Testis (tissue), 3 donors: Measurements from ENCODE around the gene CARMIL3. TPM values are rescaled to one million over a fixed set of nuclear protein-coding genes. Genes with fewer than 3 reads are reported as not detected.

Experiments
- DNase-seq: peaks from one replicate; pipeline ENCODE4 v3.0.0-alpha.2; 2019
- H3K27ac ChIP-seq, 2 donors: fragments of 200-600 bp; sonication (generic); one replicate each; pipeline ENCODE4 v1.5.1; 2019
- H3K27me3 ChIP-seq: fragments of 200-600 bp; sonication (generic); one replicate; pipeline ENCODE4 v1.5.1; 2019
- H3K36me3 ChIP-seq: fragments of 200-600 bp; sonication (generic); one replicate; pipeline ENCODE4 v1.5.1; 2017; ENCODE audit warnings: low read depth; ENCODE audit errors: missing control alignments
- H3K4me1 ChIP-seq: fragments of 200-600 bp; sonication (generic); one replicate; pipeline ENCODE4 v1.5.1; 2019
- H3K4me3 ChIP-seq, 2 donors: fragments of 200-600 bp; sonication (generic); one replicate each; pipeline ENCODE4 v1.5.1; 2017 to 2019
- H3K9me3 ChIP-seq: fragments of 200-600 bp; sonication (generic); one replicate; pipeline ENCODE4 v1.5.1; 2017
- CTCF ChIP-seq, 3 experiments: fragments of 450-650 bp in 2 of 3; fragments of 200-600 bp in 1 of 3; sonication (generic) in 1 of 3; IDR thresholded peaks; one replicate each; pipeline ENCODE4 v1.5.1; 2016 to 2019; ENCODE audit warnings: antibody characterized with exemption in 3 of 3, mild to moderate bottlenecking in 2 of 3, moderate library complexity in 1 of 3
- POLR2A ChIP-seq: fragments of 450-650 bp; IDR thresholded peaks from one replicate; pipeline ENCODE4 v1.6.1; 2017; ENCODE audit warnings: antibody characterized with exemption, mild to moderate bottlenecking, moderate library complexity
- WGBS, 2 donors: methylation state at CpG; one replicate each; pipeline ENCODE4 v1.1.5; 2018; 5-methylcytosine and 5-hydroxymethylcytosine counted together
- intact Hi-C: fragments of 100-400 bp; cut with DNase I; formaldehyde crosslinking; loops from one replicate; pipeline ENCODE4 v1.15.1; 2023; ENCODE audit warnings: low total_unique reads
- polyA plus RNA-seq: library from polyadenylated mRNA; stranded (reverse); fragments of 350-450 nt; fragmentation: Illumina TruSeq; extraction: RNeasy Lipid Tissue Mini Kit (QIAGEN cat#74804); gene quantifications from one replicate; pipeline ENCODE4 v1.2.3, GENCODE V29; 2014; ENCODE audit warnings: low read depth, low replicate concordance; ENCODE audit not compliant: insufficient read depth
- total RNA-seq, 2 donors: library from RNA; depleted of rRNA; stranded (reverse); fragments of >200 nt; gene quantifications; one replicate each; pipeline ENCODE4 v1.2.3, GENCODE V29; 2016

Gene CARMIL3
- total and polyA plus RNA-seq, 3 donors from 2014 or later, result 6.8 to 8.6 (median 7.7) TPM

GRCh38 chr14:24075485-24076301 is 23.9 kb downstream of the CARMIL3 start:
- no peak for DNase-seq
- intact Hi-C loops, result no loop called here
- TF ChIP-seq POLR2A (no peak), CTCF (IDR thresholded peaks at IDR 0.05) (no peak)
- Histone ChIP-seq H3K4me1 (peaks cover 2% of the 10 kb centered on the region), H3K9me3 (no peaks in the 10 kb centered on the region), H3K27me3 (no peaks in the 10 kb centered on the region), H3K27ac (no peak overlapping the region), H3K4me3 (no peak overlapping the region), H3K36me3 (no peaks in the 10 kb centered on the region)
- 84 to 86% methylated on average over 7 to 11 of the region's 11 CpGs for WGBS, 2 donors

- intact Hi-C loops, result no loop called here
- TF ChIP-seq CTCF (IDR thresholded peaks at IDR 0.05) (no peak), POLR2A (no peak)
- WGBS, 2 donors, result 91 to 92% methylated on average over 9 to 10 of the region's 10 CpGs
- no peak overlapping the region for H3K4me3 ChIP-seq
- H3K27ac ChIP-seq, result no peak overlapping the region
- H3K36me3 ChIP-seq, result no peaks in the 10 kb centered on the region
- no peak for DNase-seq
- H3K4me1 ChIP-seq, result peaks cover 4% of the 10 kb centered on the region
- H3K27me3 ChIP-seq, result no peaks in the 10 kb centered on the region
- H3K9me3 ChIP-seq, result no peaks in the 10 kb centered on the region
These were observed 24.4 kb downstream of the CARMIL3 start for GRCh38 chr14:24076302-24076601.

GRCh38 chr14:24077086-24077485 is 25.3 kb downstream of the CARMIL3 start:
- no peak overlapping the region for H3K27ac ChIP-seq
- TF ChIP-seq POLR2A, result no peak
- H3K4me3 ChIP-seq, result no peak overlapping the region
- intact Hi-C loops, result no loop called here
- no peak for DNase-seq
- no peaks in the 10 kb centered on the region for H3K9me3 ChIP-seq
- H3K36me3 ChIP-seq, result no peaks in the 10 kb centered on the region
- H3K4me1 ChIP-seq, result peaks cover 4% of the 10 kb centered on the region
- H3K27me3 ChIP-seq, result no peaks in the 10 kb centered on the region
- 89 to 93% methylated on average over 21 to 23 of the region's 23 CpGs for WGBS, 2 donors

GRCh38 chr14:24078146-24078545 is 26.3 kb downstream of the CARMIL3 start:
- peaks cover 4% of the 10 kb centered on the region for H3K4me1 ChIP-seq
- no peak for TF ChIP-seq POLR2A
- TF ChIP-seq CTCF (IDR thresholded peaks at IDR 0.05), result no peak
- H3K4me3 ChIP-seq, result no peak overlapping the region
- H3K36me3 ChIP-seq, result no peaks in the 10 kb centered on the region
- H3K27me3 ChIP-seq, result no peaks in the 10 kb centered on the region
- no peak overlapping the region for H3K27ac ChIP-seq
- intact Hi-C loops, result no loop called here
- 58 to 93% methylated on average over 2 to 3 of the region's 3 CpGs for WGBS, 2 donors
- H3K9me3 ChIP-seq, result no peaks in the 10 kb centered on the region
- no peak for DNase-seq

GRCh38 chr14:24079491-24080141 is 27.8 kb downstream of the CARMIL3 start:
- TF ChIP-seq CTCF (IDR thresholded peaks at IDR 0.05), result no peak
- no peak overlapping the region for H3K27ac ChIP-seq
- 89 to 90% methylated on average over 9 of the region's 9 CpGs for WGBS, 2 donors
- no peak overlapping the region for H3K4me3 ChIP-seq
- H3K9me3 ChIP-seq, result no peaks in the 10 kb centered on the region
- DNase-seq, result no peak
- intact Hi-C loops, result no loop called here
- no peaks in the 10 kb centered on the region for H3K27me3 ChIP-seq
- H3K36me3 ChIP-seq, result no peaks in the 10 kb centered on the region
- H3K4me1 ChIP-seq, result peaks cover 4% of the 10 kb centered on the region
